ENCODE measurements around the gene WNK1.

The WNK1 gene

DNA sequence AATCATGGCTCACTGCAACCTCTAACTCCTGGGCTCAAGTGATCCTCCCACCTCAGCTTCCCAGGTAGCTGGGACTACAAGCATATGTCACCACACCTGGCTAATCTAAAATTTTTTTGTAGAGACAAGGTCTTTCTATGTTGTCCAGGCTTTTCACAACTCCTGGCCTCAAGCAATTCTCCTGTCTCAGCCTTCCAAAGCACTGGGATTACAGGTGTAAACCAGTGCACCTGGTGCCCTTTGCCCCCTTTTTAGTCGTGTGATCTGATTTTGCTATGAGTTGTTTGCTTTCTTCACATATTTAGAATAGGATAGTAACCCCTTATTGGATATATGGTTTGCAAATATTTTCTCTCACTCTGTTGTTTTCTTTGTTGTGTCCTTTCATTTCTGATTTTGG lies 198.8 kb downstream of the WNK1 start:
- no peak for DNase-seq (ENCODE audit: low read depth)

DNA sequence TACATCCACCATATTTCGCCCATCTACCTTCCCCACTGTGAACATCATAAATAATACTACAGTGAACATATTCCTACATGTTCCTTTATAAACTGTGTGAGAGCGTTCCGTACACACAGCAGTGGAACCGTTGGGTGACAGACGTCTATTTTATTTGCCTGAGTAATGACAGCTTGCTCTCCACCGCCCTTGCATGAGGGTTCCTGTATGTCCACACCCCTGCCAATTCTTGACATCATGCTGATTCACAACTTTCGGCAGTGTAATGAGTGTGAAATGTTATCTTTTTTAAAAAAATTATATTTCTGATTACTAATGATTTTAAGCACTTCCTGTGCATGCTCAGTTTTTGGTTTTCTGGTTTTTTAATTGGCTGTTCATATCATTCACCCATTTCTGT lies 201.4 kb downstream of the WNK1 start:
- DNase-seq (ENCODE audit: low read depth) = peak; percentile 28

DNA sequence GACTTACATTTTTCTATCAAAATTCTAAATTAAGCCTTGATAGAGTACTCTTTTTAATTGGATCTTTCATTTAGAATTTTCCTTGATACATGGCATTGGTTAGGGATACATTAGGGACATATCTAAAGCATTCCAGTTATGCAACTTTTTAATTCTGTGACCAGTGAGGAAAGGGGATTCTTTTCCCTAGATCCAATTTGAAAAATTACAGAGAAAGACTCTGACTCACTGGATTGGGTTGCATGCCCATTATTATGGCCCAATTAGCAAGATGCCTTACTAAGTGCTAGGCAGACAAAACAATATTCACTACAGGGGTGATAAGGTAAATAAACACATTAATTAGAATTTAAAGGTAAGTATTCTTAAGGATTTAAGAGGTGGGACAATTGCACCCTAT lies 202.4 kb downstream of the WNK1 start:
- no peak for DNase-seq (ENCODE audit: low read depth)

GRCh38 chr12:955939-956338 lies 203.6 kb downstream of the WNK1 start:
- DNase-seq (ENCODE audit: low read depth) = no peak

- DNase-seq (ENCODE audit: low read depth) = no peak
Observed at GRCh38 chr12:958588-959123, 206.3 kb downstream of the WNK1 start.

Measured in fibroblast of the conjunctiva (primary cell).